ENCODE results near the gene DCANP1.

The DCANP1 gene

GRCh38 chr5:135417083-135417482 is 30.1 kb downstream of the DCANP1 start:
- no peak for DNase-seq

DNA sequence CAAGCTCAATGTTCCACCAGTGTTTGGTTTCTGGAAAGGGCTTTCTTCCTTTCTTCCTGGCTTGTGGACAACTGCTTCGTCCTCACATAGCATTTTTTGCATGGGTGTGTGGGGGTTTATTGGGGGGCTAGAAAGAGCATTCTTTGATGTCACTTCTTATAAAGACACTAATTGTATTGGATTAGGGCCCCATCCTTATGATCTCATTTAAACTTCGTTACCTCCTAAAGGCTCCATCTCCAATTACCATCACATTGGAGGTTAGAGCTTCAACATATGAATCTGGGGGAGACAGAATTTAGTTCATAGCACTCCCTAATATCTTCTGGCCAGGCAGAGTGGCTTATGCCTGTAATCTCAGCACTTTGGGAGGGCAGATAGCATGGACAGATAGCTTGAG is 42.1 kb downstream of the DCANP1 start:
- DNase-seq: no peak

- no peak for DNase-seq
These were observed 45.1 kb downstream of the DCANP1 start for GRCh38 chr5:135402031-135402430.

DNA sequence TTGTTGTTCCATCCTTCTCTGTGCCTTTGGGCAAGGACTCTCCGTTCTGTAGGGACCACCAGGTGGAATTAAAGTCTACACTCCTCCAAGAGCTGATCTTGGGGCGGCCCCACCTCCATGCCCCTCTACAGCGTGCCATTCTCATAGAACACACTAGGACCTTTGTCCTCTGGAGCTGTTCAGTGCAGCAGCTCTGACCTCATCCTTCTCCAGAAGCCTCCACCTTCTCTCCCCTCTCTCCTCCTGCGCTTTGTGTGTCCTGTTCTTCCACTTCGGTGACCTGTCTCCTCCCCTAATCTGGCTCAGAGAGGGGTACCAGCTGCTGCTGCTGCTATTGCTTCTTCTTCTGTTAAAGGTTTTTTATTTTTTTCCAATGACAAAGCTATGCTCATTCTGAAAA is 46.3 kb downstream of the DCANP1 start:
- no peak for DNase-seq

DNA sequence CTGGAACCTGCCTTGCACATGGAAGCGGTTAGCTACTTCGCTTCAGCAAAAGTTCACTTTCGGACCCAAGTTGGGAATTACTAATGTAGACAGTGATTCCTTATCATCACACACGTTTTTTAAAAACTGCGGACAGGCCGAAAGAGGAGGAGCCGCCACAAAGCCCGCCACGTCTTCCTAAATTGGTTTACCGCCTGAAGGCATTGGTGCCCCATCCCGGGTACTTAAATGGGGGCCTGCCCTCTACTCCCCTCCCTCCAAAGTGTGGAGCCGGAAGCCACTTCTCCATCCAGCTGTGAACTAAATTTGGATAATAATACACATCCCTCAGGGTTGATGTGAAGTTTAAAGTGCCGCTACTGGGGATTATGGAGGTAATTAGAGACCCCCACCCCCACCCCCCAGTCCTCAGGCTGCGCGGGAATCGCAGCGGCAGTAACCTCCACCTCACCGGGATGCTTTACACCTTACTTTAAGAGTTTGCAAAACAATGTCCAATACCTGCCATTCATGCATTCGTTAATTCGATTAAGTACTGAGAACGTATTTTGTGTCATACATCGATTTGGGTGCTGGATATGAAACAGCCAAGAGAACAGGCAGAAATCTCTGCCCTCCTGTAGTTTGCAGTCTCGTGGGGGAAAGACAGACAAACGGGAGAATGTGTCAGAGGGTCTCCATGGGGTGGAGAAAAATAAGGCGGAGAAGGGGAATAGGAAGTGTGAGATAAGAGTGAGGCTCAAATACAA is 47.2 kb downstream of the DCANP1 start:
- DNase-seq: no peak

DNA sequence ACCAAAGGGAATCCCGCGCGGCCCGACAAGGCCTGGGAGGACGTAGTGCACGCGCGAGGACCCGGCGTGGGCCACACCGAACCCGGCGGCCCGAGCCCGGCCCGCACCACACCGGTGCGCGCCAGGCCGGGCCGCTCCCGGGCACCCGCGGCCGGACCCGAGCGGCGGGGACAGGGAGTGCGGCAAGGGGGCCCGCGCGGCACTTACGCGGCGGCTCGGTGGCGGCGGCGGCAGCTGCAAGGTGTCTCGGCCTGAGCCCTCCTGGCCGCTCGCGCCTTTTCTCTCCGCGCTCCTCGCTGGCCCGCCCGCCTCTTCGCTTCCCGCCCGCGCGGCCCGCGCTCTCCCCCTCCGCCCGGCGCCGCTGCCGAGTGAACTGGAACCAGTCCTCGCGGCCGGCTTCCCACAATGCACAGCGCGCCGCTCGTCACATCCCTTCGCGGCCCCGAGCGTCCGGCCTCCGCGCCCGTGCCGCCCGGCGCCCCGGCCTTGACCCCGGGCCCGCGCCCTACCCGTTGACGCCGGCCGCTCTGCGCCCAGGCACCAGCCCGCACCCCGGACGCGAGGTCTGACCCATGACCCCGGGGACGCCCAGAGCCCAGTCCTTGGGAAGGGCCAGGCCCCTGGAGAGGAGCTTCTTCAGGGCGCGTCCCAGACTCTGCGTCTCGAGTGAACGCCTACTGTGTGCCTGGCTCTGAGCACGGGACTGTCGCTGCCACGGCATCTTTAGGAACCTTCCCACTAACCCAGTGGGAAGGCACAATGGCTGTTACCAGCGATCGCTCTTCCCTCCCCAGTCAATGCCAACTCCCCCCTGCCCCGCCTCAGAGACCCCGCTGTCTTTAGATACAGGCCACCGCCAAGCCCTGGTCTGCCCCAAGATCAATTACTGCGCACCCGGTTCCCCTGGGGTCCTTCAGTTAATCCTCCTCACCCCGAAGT is 48.0 kb downstream of the DCANP1 start, which contains the start of gene MACROH2A1:
MACROH2A1 (minus strand) TSS at position 377 of the 939 bp plus-strand sequence. CDS start 10,138 bp downstream, outside the sequence.
- DNase-seq: peak; percentile 25 to 68

DNA sequence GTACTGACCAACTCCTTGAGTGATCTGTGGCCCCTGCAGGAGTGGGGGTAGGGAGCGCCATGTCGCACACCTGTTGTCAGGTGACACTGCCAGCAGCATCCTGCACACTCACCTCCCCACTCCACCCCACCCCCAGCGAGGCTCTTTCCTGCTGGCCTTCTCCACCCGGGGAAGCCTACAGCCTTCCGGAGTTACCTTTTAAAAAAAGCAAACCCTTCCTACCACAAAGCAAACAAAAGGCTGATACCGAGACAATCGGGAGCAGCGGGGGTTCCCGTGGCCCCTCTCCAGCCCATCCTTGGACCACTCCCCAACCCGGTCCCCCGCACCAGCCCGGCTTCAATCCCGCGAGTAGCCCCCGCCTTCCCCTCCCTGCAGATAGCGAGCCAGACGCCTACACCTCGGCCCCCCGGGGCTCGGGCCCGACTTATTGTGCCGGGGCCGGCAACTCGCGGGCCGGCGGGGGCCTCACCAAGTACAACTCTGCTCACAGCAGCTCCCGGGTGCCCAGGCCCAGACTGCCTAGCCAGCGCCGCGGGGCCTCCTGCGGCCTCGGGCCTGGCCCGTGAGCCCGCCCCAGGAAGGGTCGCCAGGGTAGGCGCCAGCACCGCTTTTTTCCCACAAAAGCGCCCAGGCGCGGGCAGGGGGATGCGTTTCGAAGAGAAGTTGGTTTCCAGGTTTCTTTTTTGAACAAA is 48.8 kb downstream of the DCANP1 start:
- peak in 1 of 2 experiments; percentile 28 for DNase-seq

- DNase-seq: no peak
These were observed 50.1 kb downstream of the DCANP1 start for GRCh38 chr5:135397084-135397483.

GRCh38 chr5:135396459-135397055 is 50.6 kb downstream of the DCANP1 start:
- no peak for DNase-seq

- DNase-seq: no peak
These were observed 51.3 kb downstream of the DCANP1 start for GRCh38 chr5:135395866-135396265.

DNA sequence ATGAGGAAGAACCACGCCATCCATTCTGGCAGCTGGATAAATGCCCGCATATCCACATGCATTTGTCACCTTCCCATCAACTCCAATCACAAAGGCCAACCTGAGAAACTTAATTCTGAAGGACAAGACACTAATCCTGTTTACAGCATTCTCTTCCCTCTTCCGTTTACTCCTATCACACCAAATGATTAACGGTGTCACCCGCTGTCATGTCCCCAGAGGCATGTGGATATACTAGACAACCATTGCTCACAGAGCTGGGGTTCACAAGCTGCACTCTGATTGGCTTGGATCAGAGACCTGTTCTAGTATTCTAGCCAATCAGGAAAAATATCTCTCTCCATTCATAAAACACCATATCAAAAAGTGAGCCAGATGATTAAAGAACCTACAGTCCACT is 51.7 kb downstream of the DCANP1 start:
- DNase-seq: no peak
